Measurements from ENCODE around the gene TTC39C.

The TTC39C gene

DNA sequence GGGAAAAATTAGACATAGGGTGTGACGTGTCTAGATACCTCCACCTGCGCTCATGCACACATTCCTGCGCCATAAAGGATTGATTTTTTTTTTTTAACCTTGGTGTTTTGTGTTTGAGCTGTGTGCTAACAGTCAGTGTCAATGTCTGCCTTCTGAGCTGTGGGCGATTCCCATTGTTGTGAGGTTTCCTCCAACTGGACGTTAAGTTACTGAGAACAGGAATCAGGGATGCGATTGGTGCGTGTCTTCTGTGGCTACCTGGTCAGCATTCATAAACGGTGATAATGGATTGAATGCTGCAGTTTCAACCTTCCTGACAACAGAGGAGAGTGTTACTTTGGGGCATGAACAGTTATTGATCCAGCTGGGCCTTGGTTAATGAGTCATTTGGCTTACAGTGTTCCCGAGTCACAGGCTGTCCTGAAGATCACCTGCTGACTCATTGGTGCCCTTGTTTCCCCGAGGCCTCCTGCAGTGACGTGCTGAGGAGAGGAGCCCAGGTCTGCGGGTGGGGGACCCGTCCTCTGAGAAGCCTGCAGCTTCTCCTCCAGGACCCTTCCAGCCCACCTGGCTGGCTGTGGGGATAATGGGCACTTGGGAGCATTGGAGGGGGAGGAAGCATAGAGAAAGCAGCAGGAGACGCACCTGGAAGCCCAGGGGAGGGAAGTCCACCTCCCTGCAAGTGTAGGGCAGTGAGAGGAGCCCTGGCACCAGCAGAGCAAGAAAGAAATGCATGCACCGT is 98.5 kb downstream of the TTC39C start:
- H3K4me3 ChIP-seq (ENCODE audit: low read length): no peak overlapping the region
- TF ChIP-seq ZNF274 (IDR thresholded peaks at IDR 0.05; ENCODE audit: low read depth, low read length): no peak

DNA sequence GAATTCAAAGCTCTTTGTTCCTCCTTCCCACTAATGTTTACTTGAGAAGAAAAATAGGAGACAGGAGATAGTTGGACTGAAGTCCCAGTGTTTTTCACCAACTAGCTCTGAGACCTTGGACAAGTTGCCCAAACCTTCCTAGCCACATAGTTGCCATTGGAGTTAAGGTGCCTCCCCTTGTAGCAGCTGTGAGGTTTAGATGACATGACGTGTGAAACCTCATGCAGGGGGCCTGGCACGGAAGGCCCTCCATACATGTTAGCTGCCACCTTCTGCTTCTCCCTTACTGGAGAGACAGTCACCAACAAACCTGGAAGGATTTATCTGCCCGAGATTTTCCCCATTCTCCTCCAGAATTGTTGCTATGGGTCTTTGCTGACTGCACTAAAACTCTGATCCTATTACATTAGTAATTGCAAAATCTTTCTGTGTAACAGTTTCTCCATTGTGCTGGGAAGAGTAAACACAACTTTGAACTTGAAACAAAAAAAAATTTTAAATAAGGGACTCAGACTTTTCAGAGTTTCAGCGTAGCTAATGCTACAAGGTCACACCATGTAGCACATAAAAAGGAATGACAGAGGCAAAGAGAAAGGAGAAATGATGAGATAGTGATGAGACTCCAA is 100.5 kb downstream of the TTC39C start:
- TF ChIP-seq ZNF274 (IDR thresholded peaks at IDR 0.05; ENCODE audit: low read depth, low read length): no peak
- H3K4me3 ChIP-seq (ENCODE audit: low read length): no peak overlapping the region

DNA sequence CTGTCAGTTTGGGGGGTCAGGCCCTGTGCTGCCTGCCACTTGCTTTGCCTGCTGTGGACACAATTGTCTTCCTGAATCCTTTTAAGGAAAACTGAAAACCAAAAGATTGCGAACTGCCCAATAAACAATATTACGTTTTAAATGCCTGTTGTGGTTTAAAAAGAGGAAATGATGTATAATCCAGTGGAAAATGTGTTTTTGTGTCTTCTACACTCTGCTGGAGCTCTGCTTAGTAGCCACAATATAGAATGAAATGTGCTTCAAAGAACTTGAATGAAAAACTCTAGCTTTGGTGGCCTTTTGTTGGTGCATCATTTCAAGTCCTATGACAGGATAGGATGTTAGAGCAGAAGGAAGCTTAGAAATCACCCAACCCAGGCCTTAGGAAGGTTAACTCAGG is 101.1 kb downstream of the TTC39C start:
- no peak for TF ChIP-seq ZNF274 (IDR thresholded peaks at IDR 0.05; ENCODE audit: low read depth, low read length)
- H3K4me3 ChIP-seq (ENCODE audit: low read length): no peak overlapping the region

GRCh38 chr18:24118750-24119577 is 104.4 kb downstream of the TTC39C start:
- no peak for TF ChIP-seq ZNF274 (IDR thresholded peaks at IDR 0.05; ENCODE audit: low read depth, low read length)
- no peak overlapping the region for H3K4me3 ChIP-seq (ENCODE audit: low read length)

GRCh38 chr18:24120676-24121075 is 106.1 kb downstream of the TTC39C start:
- no peak overlapping the region for H3K4me3 ChIP-seq (ENCODE audit: low read length)
- no peak for TF ChIP-seq ZNF274 (IDR thresholded peaks at IDR 0.05; ENCODE audit: low read depth, low read length)

DNA sequence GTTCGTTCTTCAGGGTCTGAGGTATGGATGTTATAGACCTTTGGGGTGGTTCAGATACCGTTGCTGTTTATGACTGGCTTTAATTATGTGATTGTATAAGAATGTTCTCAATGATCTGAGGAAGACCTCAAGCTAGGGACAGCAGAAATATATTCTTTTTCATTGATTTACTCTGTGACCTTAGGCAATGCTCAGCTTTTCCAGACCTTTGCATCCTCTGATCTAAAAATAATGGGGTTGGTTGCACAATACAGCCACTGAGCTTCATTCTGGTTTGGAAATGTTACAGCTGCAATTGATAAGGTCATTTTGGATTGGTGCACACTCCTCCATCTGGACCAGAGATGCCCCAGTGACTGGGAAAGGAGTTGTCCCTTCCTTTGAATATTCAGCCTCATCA is 107.1 kb downstream of the TTC39C start:
- no peak for TF ChIP-seq ZNF274 (IDR thresholded peaks at IDR 0.05; ENCODE audit: low read depth, low read length)

GRCh38 chr18:24126155-24126961 is 111.8 kb downstream of the TTC39C start:
- no peak overlapping the region for H3K4me3 ChIP-seq (ENCODE audit: low read length)
- no peak for TF ChIP-seq ZNF274 (IDR thresholded peaks at IDR 0.05; ENCODE audit: low read depth, low read length)

More for the DNA sequence above, 107.1 kb downstream of the TTC39C start:
- no peak overlapping the region for H3K4me3 ChIP-seq (ENCODE audit: low read length)

GRCh38 chr18:24127735-24128134 is 113.2 kb downstream of the TTC39C start:
- no peak for TF ChIP-seq ZNF274 (IDR thresholded peaks at IDR 0.05; ENCODE audit: low read depth, low read length)
- H3K4me3 ChIP-seq (ENCODE audit: low read length): no peak overlapping the region

- H3K4me3 ChIP-seq (ENCODE audit: low read length): no peak overlapping the region
- no peak for TF ChIP-seq ZNF274 (IDR thresholded peaks at IDR 0.05; ENCODE audit: low read depth, low read length)
These were observed 114.1 kb downstream of the TTC39C start for GRCh38 chr18:24128700-24129099.

DNA sequence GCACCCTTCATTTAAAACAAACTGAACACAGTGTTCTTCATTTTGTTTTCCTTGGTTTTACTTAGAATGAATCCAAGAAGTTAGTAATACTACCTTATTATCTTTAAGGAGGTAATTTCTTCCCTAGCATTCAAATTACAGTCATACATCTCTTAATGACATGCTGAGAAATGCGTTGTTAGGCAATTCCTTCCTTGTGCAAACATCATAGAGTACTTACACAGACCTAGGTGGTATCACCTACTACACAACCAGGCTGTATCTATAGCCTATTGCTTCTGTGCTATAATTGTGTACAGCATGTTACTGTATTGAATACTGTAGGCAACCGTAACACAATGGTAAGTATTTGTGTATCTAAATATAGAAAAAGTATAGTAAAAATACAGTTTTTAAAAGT is 115.9 kb downstream of the TTC39C start:
- no peak overlapping the region for H3K4me3 ChIP-seq (ENCODE audit: low read length)
- TF ChIP-seq ZNF274 (IDR thresholded peaks at IDR 0.05; ENCODE audit: low read depth, low read length): no peak

DNA sequence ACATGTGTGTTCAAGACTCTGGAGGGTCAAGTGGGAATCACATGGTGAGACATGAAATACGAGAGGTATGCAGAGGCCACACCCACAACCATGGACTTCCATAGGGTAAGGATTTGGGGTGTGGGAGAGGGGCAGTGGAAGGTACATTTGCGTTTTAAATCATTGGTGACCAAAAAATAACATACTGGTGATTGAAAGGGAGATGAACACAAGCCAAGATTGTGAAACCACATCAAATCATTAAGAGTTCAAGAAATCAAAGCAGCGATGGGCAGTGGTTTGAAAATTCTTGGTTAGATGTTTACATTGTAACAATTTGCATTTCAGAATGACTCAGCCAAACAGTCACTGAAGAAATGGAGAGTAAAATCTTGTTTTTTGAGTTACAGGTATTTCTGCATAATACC is 122.4 kb downstream of the TTC39C start:
- TF ChIP-seq ZNF274 (IDR thresholded peaks at IDR 0.05; ENCODE audit: low read depth, low read length): no peak
- H3K4me3 ChIP-seq (ENCODE audit: low read length): no peak overlapping the region

DNA sequence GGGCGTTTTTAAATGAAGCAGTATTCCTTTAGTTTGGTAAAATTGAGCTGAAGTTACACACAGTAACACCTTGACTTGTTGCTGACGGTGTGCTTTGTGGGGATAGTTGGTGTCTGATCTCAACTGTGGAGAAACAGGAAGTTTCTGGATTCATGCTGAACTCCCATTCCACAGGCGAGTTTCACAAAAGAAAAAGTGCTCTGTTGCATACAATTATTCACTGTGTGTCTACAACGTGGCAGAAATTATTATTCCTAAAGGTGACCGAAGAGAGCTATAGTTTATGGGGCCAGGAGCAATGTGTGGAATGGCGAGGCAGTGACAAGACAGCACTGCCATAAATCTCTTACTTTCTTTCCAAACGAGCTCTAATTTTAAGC is 123.8 kb downstream of the TTC39C start:
- peak overlapping the region; percentile 54; the same call in 1 of the 2 replicates for H3K4me3 ChIP-seq (ENCODE audit: low read length)
- TF ChIP-seq ZNF274 (IDR thresholded peaks at IDR 0.05; ENCODE audit: low read depth, low read length): no peak

- peak within 1 kb of the TSS; percentile 54 for H3K4me3 ChIP-seq (ENCODE audit: low read length)
- no peak for TF ChIP-seq ZNF274 (IDR thresholded peaks at IDR 0.05; ENCODE audit: low read depth, low read length)
These were observed 124.4 kb downstream of the TTC39C start, which contains the start of gene CABYR for GRCh38 chr18:24138789-24139616. CABYR (plus strand) TSS chr18:24139062; CDS start chr18:24143115, 4,053 bp downstream.

Data from GM08714 (cell line).